Measurements from ENCODE around the gene YEATS4.

Gene YEATS4

DNA sequence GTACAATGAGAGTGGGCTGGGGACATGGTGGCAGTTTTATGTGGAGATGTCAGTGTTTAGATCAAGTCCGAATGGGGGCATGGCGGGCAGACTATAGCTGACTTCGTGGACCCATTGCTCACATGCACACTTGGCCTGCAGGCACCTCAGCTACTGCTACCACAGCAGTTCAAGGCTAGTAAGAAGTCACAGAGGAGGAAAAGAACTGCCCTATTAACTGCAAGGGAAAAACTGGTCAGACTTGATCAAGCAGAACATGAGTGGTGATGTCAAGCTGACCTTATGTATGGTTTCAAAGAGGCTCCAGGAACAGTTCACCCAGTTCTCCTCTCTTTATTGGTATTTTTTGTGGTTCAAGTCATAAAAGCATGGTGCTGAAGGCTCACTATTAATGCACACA lies 80.5 kb downstream of the YEATS4 start:
- no peak for DNase-seq
